ENCODE measurements around the gene PDE9A. TPM values are rescaled to one million over a fixed set of nuclear protein-coding genes. Genes with fewer than 3 reads are reported as not detected.

PDE9A gene
- total RNA-seq, 1 donor from 2014 or later: 12.3 TPM

- H3K27me3 Mint-ChIP-seq (ENCODE audit: unreplicated experiment): no peaks in the 10 kb centered on the region
- H3K36me3 Mint-ChIP-seq (ENCODE audit: unreplicated experiment): no peaks in the 10 kb centered on the region
- H3K4me1 Mint-ChIP-seq (ENCODE audit: unreplicated experiment): peaks cover 40% of the 10 kb centered on the region
- no peak for TF ChIP-seq CTCF (IDR thresholded peaks at IDR 0.05)
- no peak overlapping the region for H3K4me3 Mint-ChIP-seq (ENCODE audit: unreplicated experiment)
- no peaks in the 10 kb centered on the region for H3K9me3 Mint-ChIP-seq (ENCODE audit: unreplicated experiment)
- peak overlapping the region; percentile 82 for H3K27ac Mint-ChIP-seq (ENCODE audit: unreplicated experiment)
- DNase-seq (ENCODE audit: extremely low spot score, unreplicated experiment): peak; percentile 67
These were observed 69.5 kb downstream of the PDE9A start for GRCh38 chr21:42722808-42723473.

- Mint-ChIP-seq H3K4me3 (ENCODE audit: unreplicated experiment) (no peak overlapping the region), H3K27ac (ENCODE audit: unreplicated experiment) (peak overlapping the region; percentile 82), H3K36me3 (ENCODE audit: unreplicated experiment) (peaks cover 7% of the 10 kb centered on the region), H3K27me3 (ENCODE audit: unreplicated experiment) (no peaks in the 10 kb centered on the region), H3K9me3 (ENCODE audit: unreplicated experiment) (peaks cover 5% of the 10 kb centered on the region), H3K4me1 (ENCODE audit: unreplicated experiment) (peaks cover 40% of the 10 kb centered on the region)
- TF ChIP-seq CTCF (IDR thresholded peaks at IDR 0.05): no peak
- DNase-seq (ENCODE audit: extremely low spot score, unreplicated experiment): no peak
These were observed 71.0 kb downstream of the PDE9A start for GRCh38 chr21:42724226-42724920.

GRCh38 chr21:42725416-42725930, 72.1 kb downstream of the PDE9A start:
- Mint-ChIP-seq H3K27ac (ENCODE audit: unreplicated experiment) (no peak overlapping the region), H3K27me3 (ENCODE audit: unreplicated experiment) (no peaks in the 10 kb centered on the region), H3K36me3 (ENCODE audit: unreplicated experiment) (peaks cover 8% of the 10 kb centered on the region), H3K4me1 (ENCODE audit: unreplicated experiment) (peaks cover 39% of the 10 kb centered on the region), H3K4me3 (ENCODE audit: unreplicated experiment) (no peak overlapping the region), H3K9me3 (ENCODE audit: unreplicated experiment) (peaks cover 10% of the 10 kb centered on the region)
- peak; percentile 70 for DNase-seq (ENCODE audit: extremely low spot score, unreplicated experiment)
- TF ChIP-seq CTCF (IDR thresholded peaks at IDR 0.05): no peak

- DNase-seq (ENCODE audit: extremely low spot score, unreplicated experiment): no peak
- H3K27me3 Mint-ChIP-seq (ENCODE audit: unreplicated experiment): peaks cover 2% of the 10 kb centered on the region
- no peak for TF ChIP-seq CTCF (IDR thresholded peaks at IDR 0.05)
- peaks cover 7% of the 10 kb centered on the region for H3K4me1 Mint-ChIP-seq (ENCODE audit: unreplicated experiment)
- peaks cover 28% of the 10 kb centered on the region for H3K36me3 Mint-ChIP-seq (ENCODE audit: unreplicated experiment)
- no peak overlapping the region for H3K27ac Mint-ChIP-seq (ENCODE audit: unreplicated experiment)
- H3K4me3 Mint-ChIP-seq (ENCODE audit: unreplicated experiment): no peak overlapping the region
- peaks cover 10% of the 10 kb centered on the region for H3K9me3 Mint-ChIP-seq (ENCODE audit: unreplicated experiment)
These were observed 78.0 kb downstream of the PDE9A start for GRCh38 chr21:42731264-42732032.
